ENCODE measurements around the gene MMP27. TPM values are rescaled to one million over a fixed set of nuclear protein-coding genes. Genes with fewer than 3 reads are reported as not detected.

The MMP27 gene
- total RNA-seq, 1 experiment from 2014 or later = not detected

GRCh38 chr11:102717280-102717679 lies 11.7 kb upstream of the MMP27 start:
- no peak overlapping the region for H3K14ac ChIP-seq (ENCODE audit: insufficient read depth, low read length)
- no peak overlapping the region for H3K18ac ChIP-seq (ENCODE audit: insufficient read length, low read depth, low read length)
- H2BK5ac ChIP-seq (ENCODE audit: insufficient read length, low read length) = no peak overlapping the region
- TF ChIP-seq CTCF (conservative IDR thresholded peaks at IDR 0.05) = no peak
- no peak overlapping the region for H2BK12ac ChIP-seq (ENCODE audit: insufficient read length, low read depth, low read length)
- Mint-ChIP-seq H3K36me3 (ENCODE audit: insufficient read depth in 1 of 3, low read depth in 3 of 3) (no peaks in the 10 kb centered on the region), H3K4me1 (peaks cover 4% of the 10 kb centered on the region in 2 experiments; a peak in 3 of 4 replicates), H3K9me3 (0 out of 5 replicates have a peak, but pooled peaks cover 0 to 3% of the 10 kb centered on the region in 2 experiments), H3K27me3 (ENCODE audit: low read depth) (no peaks in the 10 kb centered on the region), H3K4me3 (no peak overlapping the region), H3K27ac (no peak overlapping the region)
- no peak overlapping the region for H3K56ac ChIP-seq (ENCODE audit: insufficient read length, low read depth, low read length)
- H3K9me3 ChIP-seq (ENCODE audit: control insufficient read depth, low read depth, low read length) = no peaks in the 10 kb centered on the region
- no peak overlapping the region for H2AFZ ChIP-seq (ENCODE audit: low read length)
- no peak overlapping the region for H3K4me2 ChIP-seq (ENCODE audit: insufficient read depth, insufficient read length, low read length)
- no peak overlapping the region for H2BK15ac ChIP-seq (ENCODE audit: low read depth, low read length)
- H3K27ac ChIP-seq (ENCODE audit: insufficient read length, low read depth, low read length) = no peak overlapping the region
- H3K9ac ChIP-seq (ENCODE audit: extremely low read depth, insufficient read length, low read length) = no peak overlapping the region
- H3T11ph ChIP-seq (ENCODE audit: low read length) = no peak overlapping the region
- DNase-seq = no peak
- no peak overlapping the region for H4K5ac ChIP-seq (ENCODE audit: insufficient read length, low read depth, low read length)
- H3K4ac ChIP-seq (ENCODE audit: low read depth, low read length) = no peak overlapping the region
- H4K20me1 ChIP-seq (ENCODE audit: control insufficient read depth, insufficient read depth, insufficient read length) = no peaks in the 10 kb centered on the region
- no peaks in the 10 kb centered on the region for H3K79me2 ChIP-seq (ENCODE audit: insufficient read depth, low read length)
- no peak overlapping the region for H2BK20ac ChIP-seq (ENCODE audit: low read depth, low read length, poor library complexity, severe bottlenecking)
- H3K23ac ChIP-seq (ENCODE audit: insufficient read length, low read depth, low read length) = no peak overlapping the region
- no peaks in the 10 kb centered on the region for H3K79me1 ChIP-seq (ENCODE audit: insufficient read depth, low read depth, low read length, poor library complexity, severe bottlenecking)
- no peaks in the 10 kb centered on the region for H3K27me3 ChIP-seq (ENCODE audit: insufficient read depth, low read length)
- no peak overlapping the region for H2BK120ac ChIP-seq (ENCODE audit: low read depth, low read length, poor library complexity, severe bottlenecking)
- no peak overlapping the region for H2AK5ac ChIP-seq (ENCODE audit: insufficient read length, low read length)
- no peaks in the 10 kb centered on the region for H3K23me2 ChIP-seq (ENCODE audit: insufficient read length, low read depth, low read length, poor library complexity, severe bottlenecking)
- H4K91ac ChIP-seq (ENCODE audit: insufficient read length, low read depth, low read length) = no peak overlapping the region
- H3K4me1 ChIP-seq (ENCODE audit: insufficient read depth, low read length) = no peaks in the 10 kb centered on the region
- H4K8ac ChIP-seq (replicated peaks; ENCODE audit: insufficient read length, low read depth, low read length) = no peak overlapping the region
